Measurements from ENCODE around the gene DCT.

The DCT gene

DNA sequence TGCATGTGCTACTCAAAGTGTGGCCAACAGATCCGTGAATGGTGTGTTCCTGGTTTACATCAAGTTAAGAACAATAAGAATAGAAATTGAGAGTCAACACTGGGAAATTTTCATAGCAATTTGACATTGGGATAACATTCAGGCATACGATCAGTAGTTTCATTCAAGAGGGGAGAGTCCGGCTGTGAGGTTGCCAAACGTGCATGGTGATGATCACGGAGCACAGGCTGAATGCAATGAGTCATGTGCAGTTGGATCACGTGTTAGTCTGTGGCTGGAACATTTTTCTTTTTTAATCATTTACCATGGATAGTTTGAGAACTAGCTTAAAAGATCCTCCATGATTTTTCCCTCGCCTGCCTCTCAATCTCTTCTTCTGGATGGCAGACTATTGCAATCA lies 2.5 kb upstream of the DCT start:
- Histone ChIP-seq H2BK12ac (ENCODE audit: low read length in 2 of 2) (no peak overlapping the region), H3K36me3 (ENCODE audit: control insufficient read depth in 1 of 2, insufficient read depth in 2 of 2, low read depth in 1 of 2, low read length in 2 of 2) (no peaks in the 10 kb centered on the region), H3K9me3 (ENCODE audit: control insufficient read depth, low read length) (no peaks in the 10 kb centered on the region), H3K4me1 (ENCODE audit: control insufficient read depth, insufficient read depth, low read depth, low read length) (peaks cover 4% of the 10 kb centered on the region), H3K18ac (ENCODE audit: low read depth in 1 of 2, low read length in 2 of 2) (no peak overlapping the region), H3K27me3 (ENCODE audit: control insufficient read depth in 1 of 2, insufficient read depth in 1 of 2, low read length in 2 of 2) (peaks cover 0 to 17% of the 10 kb centered on the region in 2 experiments), H3K4ac (ENCODE audit: low read depth in 1 of 2, low read length in 2 of 2) (no peak overlapping the region), H3K14ac (ENCODE audit: low read length in 2 of 2) (no peak overlapping the region), H2AFZ (ENCODE audit: low read depth, low read length) (no peak overlapping the region), H3K27ac (ENCODE audit: low read length, poor library complexity, severe bottlenecking) (peak overlapping the region; percentile 59), H2BK5ac (ENCODE audit: low read depth, low read length, poor library complexity, severe bottlenecking) (no peak overlapping the region), H3K4me3 (ENCODE audit: insufficient read depth in 1 of 2, low read depth in 1 of 2, low read length in 2 of 2) (no peak overlapping the region), H3K9ac (ENCODE audit: low read length) (peak overlapping the region; percentile 19), H2BK15ac (ENCODE audit: low read depth, poor library complexity, severe bottlenecking) (no peak overlapping the region), H3K4me2 (ENCODE audit: low read length, poor library complexity, severe bottlenecking) (no peak overlapping the region), H4K91ac (ENCODE audit: low read length) (no peak overlapping the region), H2AK5ac (ENCODE audit: low read length, severe bottlenecking) (peak overlapping the region; percentile 6), H3K79me1 (replicated peaks; ENCODE audit: low read length, poor library complexity, severe bottlenecking) (no peaks in the 10 kb centered on the region), H2BK120ac (ENCODE audit: low read depth, low read length) (no peak overlapping the region), H3K23ac (ENCODE audit: low read length in 2 of 2) (no peak overlapping the region), H4K8ac (ENCODE audit: low read length) (no peak overlapping the region)
- 73% methylated on average over 7 of the region's 7 CpGs for WGBS
- DNase-seq: peak; percentile 45

DNA sequence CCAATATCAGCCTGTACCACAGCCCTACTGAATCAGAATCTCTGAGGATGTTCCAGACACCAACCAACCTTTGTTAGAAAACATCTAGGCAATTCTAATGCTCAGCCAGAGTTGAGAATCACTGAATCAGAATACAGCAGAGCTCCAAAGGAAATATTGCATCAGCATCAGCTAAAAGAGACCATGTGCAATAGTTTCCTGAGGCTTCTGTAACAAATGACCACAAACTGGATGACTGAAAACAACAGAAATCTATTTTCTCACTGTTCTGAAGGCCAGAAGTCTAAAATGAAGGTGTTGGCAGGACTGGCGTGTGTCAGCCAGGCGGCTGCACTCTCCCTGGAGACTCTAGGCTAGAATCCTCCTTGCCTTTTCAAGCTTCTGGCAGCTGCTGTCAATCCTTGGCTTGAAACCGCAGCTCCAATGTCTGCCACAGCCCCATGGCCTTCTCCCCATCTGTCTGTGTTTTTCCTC lies 1.2 kb upstream of the DCT start:
- no peak overlapping the region for H2AFZ ChIP-seq (ENCODE audit: low read depth, low read length)
- no peak overlapping the region for H3K23ac ChIP-seq (ENCODE audit: low read length in 2 of 2)
- peak overlapping the region; percentile 57 for H3K9ac ChIP-seq (ENCODE audit: low read length)
- no peak overlapping the region for H3K4me2 ChIP-seq (ENCODE audit: low read length, poor library complexity, severe bottlenecking)
- no peak overlapping the region for H3K27ac ChIP-seq (ENCODE audit: low read length, poor library complexity, severe bottlenecking)
- H3K4ac ChIP-seq (ENCODE audit: low read depth in 1 of 2, low read length in 2 of 2): no peak overlapping the region
- DNase-seq: peak; percentile 50
- H2BK5ac ChIP-seq (ENCODE audit: low read depth, low read length, poor library complexity, severe bottlenecking): no peak overlapping the region
- no peaks in the 10 kb centered on the region for H3K36me3 ChIP-seq (ENCODE audit: control insufficient read depth in 1 of 2, insufficient read depth in 2 of 2, low read depth in 1 of 2, low read length in 2 of 2)
- no peak overlapping the region for H3K18ac ChIP-seq (ENCODE audit: low read depth in 1 of 2, low read length in 2 of 2)
- H4K8ac ChIP-seq (ENCODE audit: low read length): no peak overlapping the region
- peaks cover 4% of the 10 kb centered on the region for H3K4me1 ChIP-seq (ENCODE audit: control insufficient read depth, insufficient read depth, low read depth, low read length)
- H2BK15ac ChIP-seq (ENCODE audit: low read depth, poor library complexity, severe bottlenecking): no peak overlapping the region
- H3K4me3 ChIP-seq (ENCODE audit: insufficient read depth in 1 of 2, low read depth in 1 of 2, low read length in 2 of 2): no peak overlapping the region
- WGBS: 94% methylated on average over 3 of the region's 3 CpGs
- H3K27me3 ChIP-seq (ENCODE audit: control insufficient read depth in 1 of 2, insufficient read depth in 1 of 2, low read length in 2 of 2): peaks cover 0 to 5% of the 10 kb centered on the region in 2 experiments
- H3K14ac ChIP-seq (ENCODE audit: low read length in 2 of 2): no peak overlapping the region
- no peaks in the 10 kb centered on the region for H3K9me3 ChIP-seq (ENCODE audit: control insufficient read depth, low read length)
- no peaks in the 10 kb centered on the region for H3K79me1 ChIP-seq (replicated peaks; ENCODE audit: low read length, poor library complexity, severe bottlenecking)
- no peak overlapping the region for H2BK12ac ChIP-seq (ENCODE audit: low read length in 2 of 2)
- no peak overlapping the region for H2AK5ac ChIP-seq (ENCODE audit: low read length, severe bottlenecking)
- H2BK120ac ChIP-seq (ENCODE audit: low read depth, low read length): no peak overlapping the region
- no peak overlapping the region for H4K91ac ChIP-seq (ENCODE audit: low read length)

DNA sequence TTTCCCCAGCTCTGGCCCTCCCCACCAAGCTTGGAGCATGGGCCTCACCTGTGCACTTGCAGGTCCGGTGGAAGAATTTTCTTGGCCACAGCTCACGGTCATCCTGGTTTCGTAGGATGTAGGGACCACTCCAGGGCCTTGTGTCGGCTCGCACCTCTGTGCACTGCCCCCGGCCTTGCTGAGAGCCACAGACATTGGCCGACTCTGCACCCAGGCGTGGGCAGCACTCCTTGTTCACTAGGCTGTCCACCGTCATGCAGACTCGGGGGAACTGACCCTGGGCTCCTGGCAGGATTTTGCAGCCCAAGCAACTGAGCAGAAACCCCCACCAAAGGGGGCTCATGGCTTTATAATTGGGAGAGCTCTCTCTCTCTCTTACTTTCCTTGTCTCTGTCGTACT lies 569 bp downstream of the DCT start:
- Histone ChIP-seq H3K4me2 (ENCODE audit: low read length, poor library complexity, severe bottlenecking) (no peak overlapping the region), H2AFZ (ENCODE audit: low read depth, low read length) (no peak overlapping the region), H2AK5ac (ENCODE audit: low read length, severe bottlenecking) (no peak overlapping the region), H3K18ac (ENCODE audit: low read depth in 1 of 2, low read length in 2 of 2) (no peak overlapping the region), H3K9me3 (ENCODE audit: control insufficient read depth, low read length) (no peaks in the 10 kb centered on the region), H3K23ac (ENCODE audit: low read length in 2 of 2) (no peak overlapping the region), H3K4me1 (ENCODE audit: control insufficient read depth, insufficient read depth, low read depth, low read length) (peaks cover 4% of the 10 kb centered on the region), H2BK5ac (ENCODE audit: low read depth, low read length, poor library complexity, severe bottlenecking) (no peak overlapping the region), H3K36me3 (ENCODE audit: control insufficient read depth in 1 of 2, insufficient read depth in 2 of 2, low read depth in 1 of 2, low read length in 2 of 2) (no peaks in the 10 kb centered on the region), H3K9ac (ENCODE audit: low read length) (no peak overlapping the region), H2BK15ac (ENCODE audit: low read depth, poor library complexity, severe bottlenecking) (no peak overlapping the region), H4K91ac (ENCODE audit: low read length) (peak overlapping the region; percentile 50), H3K27ac (ENCODE audit: low read length, poor library complexity, severe bottlenecking) (no peak overlapping the region), H2BK12ac (ENCODE audit: low read length in 2 of 2) (no peak overlapping the region), H3K79me1 (replicated peaks; ENCODE audit: low read length, poor library complexity, severe bottlenecking) (no peaks in the 10 kb centered on the region), H4K8ac (ENCODE audit: low read length) (no peak overlapping the region), H3K4me3 (ENCODE audit: insufficient read depth in 1 of 2, low read depth in 1 of 2, low read length in 2 of 2) (no peak overlapping the region), H2BK120ac (ENCODE audit: low read depth, low read length) (no peak overlapping the region), H3K27me3 (ENCODE audit: control insufficient read depth in 1 of 2, insufficient read depth in 1 of 2, low read length in 2 of 2) (no peaks in the 10 kb centered on the region), H3K4ac (ENCODE audit: low read depth in 1 of 2, low read length in 2 of 2) (no peak overlapping the region), H3K14ac (ENCODE audit: low read length in 2 of 2) (no peak overlapping the region)
- DNase-seq: no peak
- 87% methylated on average over 11 of the region's 11 CpGs for WGBS

DNA sequence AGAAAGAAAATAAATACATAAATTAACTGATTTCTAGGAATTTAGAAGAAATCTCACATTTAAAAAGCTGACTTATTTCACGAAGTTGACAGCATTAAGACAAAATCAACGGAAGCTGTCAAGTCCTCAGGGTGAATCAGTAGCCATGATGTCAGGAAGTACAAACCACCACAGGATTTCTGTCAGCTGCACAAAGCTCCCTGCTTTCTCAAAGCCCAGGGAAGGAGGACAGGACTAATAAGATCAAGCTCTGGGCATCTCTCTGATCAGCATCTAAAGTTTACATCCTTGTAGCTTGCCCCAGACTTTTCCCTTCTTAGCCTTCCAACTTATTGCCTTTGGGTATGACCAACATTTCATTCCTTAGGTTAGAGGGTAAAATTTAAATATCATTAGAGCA lies 9.4 kb downstream of the DCT start:
- no peak overlapping the region for H3K27ac ChIP-seq (ENCODE audit: low read length, poor library complexity, severe bottlenecking)
- no peak overlapping the region for H4K91ac ChIP-seq (ENCODE audit: low read length)
- H2AFZ ChIP-seq (ENCODE audit: low read depth, low read length): no peak overlapping the region
- H3K27me3 ChIP-seq (ENCODE audit: control insufficient read depth in 1 of 2, insufficient read depth in 1 of 2, low read length in 2 of 2): peaks cover 0 to 5% of the 10 kb centered on the region in 2 experiments
- no peak overlapping the region for H3K9ac ChIP-seq (ENCODE audit: low read length)
- H2BK120ac ChIP-seq (ENCODE audit: low read depth, low read length): no peak overlapping the region
- H3K4me2 ChIP-seq (ENCODE audit: low read length, poor library complexity, severe bottlenecking): no peak overlapping the region
- no peak overlapping the region for H3K23ac ChIP-seq (ENCODE audit: low read length in 2 of 2)
- H2BK5ac ChIP-seq (ENCODE audit: low read depth, low read length, poor library complexity, severe bottlenecking): no peak overlapping the region
- no peak overlapping the region for H3K4me3 ChIP-seq (ENCODE audit: insufficient read depth in 1 of 2, low read depth in 1 of 2, low read length in 2 of 2)
- no peak for DNase-seq
- no peak overlapping the region for H2BK15ac ChIP-seq (ENCODE audit: low read depth, poor library complexity, severe bottlenecking)
- no peak overlapping the region for H3K14ac ChIP-seq (ENCODE audit: low read length in 2 of 2)
- no peak overlapping the region for H3K18ac ChIP-seq (ENCODE audit: low read depth in 1 of 2, low read length in 2 of 2)
- no peaks in the 10 kb centered on the region for H3K36me3 ChIP-seq (ENCODE audit: control insufficient read depth in 1 of 2, insufficient read depth in 2 of 2, low read depth in 1 of 2, low read length in 2 of 2)
- H2BK12ac ChIP-seq (ENCODE audit: low read length in 2 of 2): no peak overlapping the region
- no peak overlapping the region for H4K8ac ChIP-seq (ENCODE audit: low read length)
- H2AK5ac ChIP-seq (ENCODE audit: low read length, severe bottlenecking): no peak overlapping the region
- H3K4me1 ChIP-seq (ENCODE audit: control insufficient read depth, insufficient read depth, low read depth, low read length): no peaks in the 10 kb centered on the region
- no peaks in the 10 kb centered on the region for H3K9me3 ChIP-seq (ENCODE audit: control insufficient read depth, low read length)
- no peaks in the 10 kb centered on the region for H3K79me1 ChIP-seq (replicated peaks; ENCODE audit: low read length, poor library complexity, severe bottlenecking)
- WGBS: 78% methylated on average over 2 of the region's 2 CpGs
- H3K4ac ChIP-seq (ENCODE audit: low read depth in 1 of 2, low read length in 2 of 2): no peak overlapping the region
